ENCODE results near the gene GRIK4. TPM values are rescaled to one million over a fixed set of nuclear protein-coding genes. Genes with fewer than 3 reads are reported as not detected.

Gene GRIK4
- total RNA-seq, 1 donor from 2014 or later, result 2.2 TPM

DNA sequence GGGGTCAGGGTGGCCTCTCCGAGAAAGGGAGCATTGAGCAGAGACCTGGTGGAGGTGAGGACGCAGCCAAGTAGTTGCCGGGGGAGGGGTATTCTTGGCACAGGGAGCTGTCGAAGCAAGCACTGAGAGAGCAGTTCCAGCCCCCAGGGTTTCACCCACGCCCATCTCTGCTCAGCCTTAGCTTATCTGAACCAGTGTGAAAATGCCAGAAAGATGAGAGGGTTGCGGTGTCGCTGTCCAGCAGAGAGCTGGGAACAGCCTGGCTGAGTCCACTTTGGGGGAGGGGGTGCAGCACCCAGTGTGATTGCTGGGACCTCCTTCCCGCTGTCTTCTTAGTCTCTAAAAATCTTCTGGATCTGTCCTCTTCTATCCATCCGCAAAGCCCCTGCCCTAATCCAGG is 389.1 kb downstream of the GRIK4 start:
- H3K27me3 Mint-ChIP-seq (ENCODE audit: low read depth), result peaks cover 13% of the 10 kb centered on the region

DNA sequence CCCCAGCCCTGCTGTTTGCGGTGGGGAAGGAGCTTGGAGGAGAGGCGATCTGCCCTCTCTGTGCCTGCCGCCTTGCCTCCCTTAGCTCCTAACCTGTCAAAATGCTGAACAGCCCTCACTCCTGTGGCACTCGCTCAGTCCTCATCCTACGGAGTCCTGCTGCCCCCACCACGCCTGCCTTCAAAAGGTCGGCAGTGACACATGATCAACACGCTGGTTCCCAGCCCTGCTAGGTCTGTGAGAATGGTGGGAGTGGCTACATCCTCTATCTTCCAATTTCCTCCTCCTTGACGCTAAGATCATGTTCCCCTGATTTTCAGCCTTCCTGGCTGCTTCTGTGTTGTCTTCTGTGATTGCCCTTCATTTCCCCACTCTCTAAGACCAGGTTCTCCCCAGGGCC is 392.1 kb downstream of the GRIK4 start:
- Mint-ChIP-seq H3K4me3 (no peak overlapping the region), H3K27me3 (ENCODE audit: low read depth) (peaks cover 7% of the 10 kb centered on the region), H3K4me1 (peaks cover 13% of the 10 kb centered on the region), H3K36me3 (no peaks in the 10 kb centered on the region), H3K9me3 (no peaks in the 10 kb centered on the region), H3K27ac (no peak overlapping the region)
- no peak for DNase-seq (ENCODE audit: low spot score in 2 of 2, unreplicated experiment in 2 of 2)
- TF ChIP-seq, protein P1, sequence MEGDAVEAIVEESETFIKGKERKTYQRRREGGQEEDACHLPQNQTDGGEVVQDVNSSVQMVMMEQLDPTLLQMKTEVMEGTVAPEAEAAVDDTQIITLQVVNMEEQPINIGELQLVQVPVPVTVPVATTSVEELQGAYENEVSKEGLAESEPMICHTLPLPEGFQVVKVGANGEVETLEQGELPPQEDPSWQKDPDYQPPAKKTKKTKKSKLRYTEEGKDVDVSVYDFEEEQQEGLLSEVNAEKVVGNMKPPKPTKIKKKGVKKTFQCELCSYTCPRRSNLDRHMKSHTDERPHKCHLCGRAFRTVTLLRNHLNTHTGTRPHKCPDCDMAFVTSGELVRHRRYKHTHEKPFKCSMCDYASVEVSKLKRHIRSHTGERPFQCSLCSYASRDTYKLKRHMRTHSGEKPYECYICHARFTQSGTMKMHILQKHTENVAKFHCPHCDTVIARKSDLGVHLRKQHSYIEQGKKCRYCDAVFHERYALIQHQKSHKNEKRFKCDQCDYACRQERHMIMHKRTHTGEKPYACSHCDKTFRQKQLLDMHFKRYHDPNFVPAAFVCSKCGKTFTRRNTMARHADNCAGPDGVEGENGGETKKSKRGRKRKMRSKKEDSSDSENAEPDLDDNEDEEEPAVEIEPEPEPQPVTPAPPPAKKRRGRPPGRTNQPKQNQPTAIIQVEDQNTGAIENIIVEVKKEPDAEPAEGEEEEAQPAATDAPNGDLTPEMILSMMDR (IDR thresholded peaks at IDR 0.05; ENCODE audit: unreplicated experiment), result no peak

More for the DNA sequence above, 389.1 kb downstream of the GRIK4 start:
- Mint-ChIP-seq H3K4me1 (peaks cover 10% of the 10 kb centered on the region), H3K27ac (no peak overlapping the region), H3K4me3 (no peak overlapping the region), H3K36me3 (no peaks in the 10 kb centered on the region), H3K9me3 (no peaks in the 10 kb centered on the region)
- TF ChIP-seq, protein P1 (IDR thresholded peaks at IDR 0.05; ENCODE audit: unreplicated experiment), result no peak
- no peak for DNase-seq (ENCODE audit: low spot score in 2 of 2, unreplicated experiment in 2 of 2)

DNA sequence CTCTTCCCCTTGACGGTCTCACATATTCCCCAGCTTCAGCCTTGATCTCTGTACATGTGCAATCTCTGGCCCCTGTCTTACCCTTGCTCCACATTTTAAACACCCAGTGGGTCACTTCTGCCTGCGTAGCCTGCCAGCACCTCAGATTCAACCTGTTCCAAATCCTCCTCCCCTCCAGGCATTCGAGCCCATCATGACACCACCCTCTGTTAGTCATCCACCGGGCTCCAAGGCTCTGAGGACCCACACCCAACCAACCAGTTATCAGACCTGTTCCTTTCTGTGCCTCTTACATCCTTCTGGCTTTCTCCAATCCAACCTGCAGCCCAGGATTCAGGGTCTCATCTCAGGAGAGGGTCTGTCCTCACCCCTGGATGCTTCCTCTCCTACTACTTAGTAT is 392.6 kb downstream of the GRIK4 start:
- no peak overlapping the region for H3K4me3 Mint-ChIP-seq
- H3K4me1 Mint-ChIP-seq, result peaks cover 15% of the 10 kb centered on the region
- TF ChIP-seq, protein P1 (IDR thresholded peaks at IDR 0.05; ENCODE audit: unreplicated experiment), result no peak
- H3K36me3 Mint-ChIP-seq, result no peaks in the 10 kb centered on the region
- H3K27me3 Mint-ChIP-seq (ENCODE audit: low read depth), result peaks cover 7% of the 10 kb centered on the region
- H3K9me3 Mint-ChIP-seq, result no peaks in the 10 kb centered on the region
- no peak overlapping the region for H3K27ac Mint-ChIP-seq
- no peak for DNase-seq (ENCODE audit: low spot score in 2 of 2, unreplicated experiment in 2 of 2)

DNA sequence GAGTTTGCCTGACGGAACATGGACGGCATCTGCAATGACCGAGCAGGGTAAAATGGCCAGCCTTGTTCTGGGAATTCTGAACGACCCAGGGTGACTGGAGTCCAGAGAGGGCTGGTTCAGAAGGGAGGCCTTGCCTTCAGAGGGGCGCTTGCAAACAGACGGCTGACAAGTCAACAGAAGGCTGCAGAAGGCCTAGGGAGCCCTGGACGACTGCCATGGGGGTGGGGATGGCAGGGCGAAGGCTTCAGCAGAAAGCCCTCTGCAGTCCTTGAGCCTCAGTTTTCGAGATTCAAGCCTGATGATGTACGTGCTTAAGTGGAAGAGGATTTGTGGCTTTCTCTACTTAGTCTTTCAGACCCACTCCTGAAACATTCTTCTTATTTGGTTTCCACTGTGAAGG is 395.2 kb downstream of the GRIK4 start:
- H3K27me3 Mint-ChIP-seq (ENCODE audit: low read depth), result no peaks in the 10 kb centered on the region
- H3K27ac Mint-ChIP-seq, result no peak overlapping the region
- DNase-seq (ENCODE audit: low spot score in 2 of 2, unreplicated experiment in 2 of 2), result no peak
- H3K36me3 Mint-ChIP-seq, result no peaks in the 10 kb centered on the region
- H3K4me1 Mint-ChIP-seq, result peaks cover 10% of the 10 kb centered on the region
- TF ChIP-seq, protein P1 (IDR thresholded peaks at IDR 0.05; ENCODE audit: unreplicated experiment), result no peak
- H3K4me3 Mint-ChIP-seq, result no peak overlapping the region
- H3K9me3 Mint-ChIP-seq, result no peaks in the 10 kb centered on the region

DNA sequence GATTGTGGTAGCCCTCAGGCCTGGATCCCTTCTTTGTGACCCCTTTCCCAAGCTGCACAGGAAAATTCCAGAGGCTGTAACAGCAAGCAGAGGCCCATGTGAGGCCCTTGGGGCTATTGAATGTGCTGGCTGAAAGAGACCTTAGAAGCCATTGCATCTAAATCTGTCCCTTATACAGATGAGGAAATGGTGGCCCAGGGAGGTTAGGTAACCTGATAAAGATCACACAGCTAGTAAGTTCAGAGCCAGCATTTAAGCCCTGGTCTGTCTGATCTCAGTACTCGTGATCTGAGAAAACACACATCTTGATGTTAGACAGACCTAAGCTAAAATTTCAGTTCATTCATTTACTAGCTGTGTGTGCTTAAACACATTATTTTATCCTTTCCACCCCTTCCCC is 396.4 kb downstream of the GRIK4 start:
- H3K36me3 Mint-ChIP-seq, result no peaks in the 10 kb centered on the region

More for the DNA sequence above, 396.4 kb downstream of the GRIK4 start:
- H3K4me3 Mint-ChIP-seq, result no peak overlapping the region
- no peaks in the 10 kb centered on the region for H3K9me3 Mint-ChIP-seq
- peaks cover 10% of the 10 kb centered on the region for H3K4me1 Mint-ChIP-seq
- TF ChIP-seq, protein P1 (IDR thresholded peaks at IDR 0.05; ENCODE audit: unreplicated experiment), result no peak
- no peak overlapping the region for H3K27ac Mint-ChIP-seq
- no peak for DNase-seq (ENCODE audit: low spot score in 2 of 2, unreplicated experiment in 2 of 2)
- H3K27me3 Mint-ChIP-seq (ENCODE audit: low read depth), result no peaks in the 10 kb centered on the region

All from mesothelial cell of epicardium (in vitro differentiated cells).